HEK293T (cell line): ENCODE data around the gene SIGLEC10.

Source experiments
- FOXM1 ChIP-seq: fragments of 450-650 bp; IDR thresholded peaks from 2 replicates; pipeline ENCODE4 v1.6.1; 2017; ENCODE audit warnings: mild to moderate bottlenecking, borderline replicate concordance
- HDGF ChIP-seq: fragments of 450-650 bp; IDR thresholded peaks from 2 replicates; pipeline ENCODE4 v1.6.1; 2017; ENCODE audit warnings: antibody characterized with exemption, borderline replicate concordance
- NFRKB ChIP-seq: fragments of 450-650 bp; IDR thresholded peaks from 2 replicates; pipeline ENCODE4 v1.6.1; 2016; ENCODE audit warnings: mild to moderate bottlenecking, moderate library complexity
- SP1 ChIP-seq: fragments of 450-650 bp; IDR thresholded peaks from 2 replicates; pipeline ENCODE4 v1.6.1; 2017
- TARDBP ChIP-seq: fragments of 450-650 bp; IDR thresholded peaks from 2 replicates; pipeline ENCODE4 v1.6.1; 2016
- ZNF384 ChIP-seq: fragments of 450-650 bp; IDR thresholded peaks from 2 replicates; pipeline ENCODE4 v1.6.1; 2016

GRCh38 chr19:51394050-51394836 lies 23.2 kb downstream of the SIGLEC10 start:
- TF ChIP-seq TARDBP (no peak), SP1 (no peak), FOXM1 (no peak), NFRKB (no peak), ZNF384 (no peak), HDGF (no peak)
